H1 (cell line): ENCODE data around the gene UBQLN4. TPM values are rescaled to one million over a fixed set of nuclear protein-coding genes. Genes with fewer than 3 reads are reported as not detected.

Experiments used
- CTCF ChIA-PET: fragments of 300-600 bp; sonication (Branson Sonifier 250); formaldehyde crosslinking; loops from one replicate; lab custom pipeline; 2021; ENCODE audit not compliant: partially characterized antibody; lab: Charles Lee
- POLR2A ChIA-PET: fragments of 300-600 bp; sonication (Branson Sonifier 250); formaldehyde crosslinking; loops from one replicate; lab custom pipeline; 2021; ENCODE audit warnings: inconsistent platforms; ENCODE audit not compliant: partially characterized antibody; lab: Charles Lee
- DNase-seq, 2 experiments: peaks; one replicate each; pipeline versions ENCODE4 v3.0.0 to v3.0.0-alpha.2; 2010 to 2022; ENCODE audit warnings: low spot score in 2 of 2, low read depth in 1 of 2, mixed read lengths in 1 of 2
- FAIRE-seq: peaks from 2 replicates; lab custom pipeline; 2011; peaks lifted over from hg19 to GRCh38; lab: Jason Lieb, UNC
- H2AFZ ChIP-seq: 2 replicates; pipeline ENCODE4 v1.8.1; 2012; ENCODE audit warnings: low read length, inconsistent platforms
- H2AK5ac ChIP-seq: 2 replicates; pipeline ENCODE4 v1.6.1; 2013; ENCODE audit warnings: low read depth, low read length
- H2BK120ac ChIP-seq: replicated peaks from 2 replicates; pipeline ENCODE3; 2013; ENCODE audit warnings: low read depth, low read length, inconsistent platforms
- H2BK12ac ChIP-seq: 2 replicates; pipeline ENCODE4 v1.6.1; 2013; ENCODE audit warnings: low read depth, low read length
- H2BK15ac ChIP-seq: 2 replicates; pipeline ENCODE4 v1.6.1; 2013; ENCODE audit warnings: low read length
- H2BK20ac ChIP-seq: 2 replicates; pipeline ENCODE4 v1.6.1; 2013; ENCODE audit warnings: low read length
- H2BK5ac ChIP-seq: 2 replicates; pipeline ENCODE4 v1.6.1; 2013; ENCODE audit warnings: low read depth, low read length
- H3K14ac ChIP-seq: 2 replicates; pipeline ENCODE4 v1.6.1; 2013; ENCODE audit warnings: inconsistent platforms; ENCODE audit not compliant: insufficient read length
- H3K18ac ChIP-seq: 2 replicates; pipeline ENCODE4 v1.6.1; 2013; ENCODE audit warnings: low read length; ENCODE audit errors: extremely low read depth
- H3K23ac ChIP-seq: 2 replicates; pipeline ENCODE4 v1.6.1; 2013; ENCODE audit warnings: inconsistent platforms; ENCODE audit not compliant: insufficient read length
- H3K23me2 ChIP-seq: 2 replicates; pipeline ENCODE4 v1.6.1; 2013; ENCODE audit warnings: low read depth, low read length
- H3K27ac ChIP-seq: 2 replicates; pipeline ENCODE4 v1.6.1; 2011; ENCODE audit warnings: low read depth, low read length, inconsistent platforms
- H3K27me3 ChIP-seq, 4 experiments: replicated peaks in 1 of 4; 1 replicate in 1 of 4; 2 replicates in 3 of 4; pipeline versions ENCODE4 v1.6.1 to v1.8.1; 2011 to 2013; ENCODE audit warnings: low read length in 3 of 4, mild to moderate bottlenecking in 3 of 4, inconsistent platforms in 2 of 4, mixed read lengths in 2 of 4, moderate library complexity in 1 of 4; ENCODE audit not compliant: control insufficient read depth in 3 of 4, insufficient read depth in 3 of 4; ENCODE audit errors: extremely low read depth in 1 of 4
- H3K36me3 ChIP-seq, 4 experiments: 2 replicates each; pipeline versions ENCODE4 v1.6.1 to v1.8.1; 2011 to 2013; ENCODE audit warnings: mild to moderate bottlenecking in 4 of 4, low read length in 3 of 4, moderate library complexity in 2 of 4, control low read depth in 1 of 4, inconsistent platforms in 1 of 4; ENCODE audit not compliant: insufficient read depth in 4 of 4, control insufficient read depth in 2 of 4
- H3K4ac ChIP-seq: replicated peaks from 2 replicates; pipeline ENCODE3; 2013; ENCODE audit warnings: low read length, low read depth, mixed read lengths, inconsistent platforms; ENCODE audit not compliant: insufficient read length
- H3K4me1 ChIP-seq, 4 experiments: replicated peaks in 1 of 4; 1 replicate in 1 of 4; 2 replicates in 3 of 4; pipeline versions ENCODE4 v1.6.1 to v1.8.1; 2011 to 2013; ENCODE audit warnings: low read length in 3 of 4, inconsistent platforms in 2 of 4, mixed read lengths in 1 of 4; ENCODE audit not compliant: insufficient read depth in 4 of 4, control insufficient read depth in 3 of 4
- H3K4me2 ChIP-seq, 2 experiments: 2 replicates each; pipeline versions ENCODE4 v1.6.1 to v1.8.1; 2011 to 2013; ENCODE audit warnings: low read depth in 2 of 2, low read length in 2 of 2, control low read depth in 1 of 2, inconsistent platforms in 1 of 2, mild to moderate bottlenecking in 1 of 2; ENCODE audit not compliant: insufficient read depth in 1 of 2
- H3K4me3 ChIP-seq, 4 experiments: fragments of 200-600, 300-600 bp in 1 of 4; sonication (generic), shearing (Covaris generic), sonication (Bioruptor Twin) in 1 of 4; 2 replicates each; pipeline versions ENCODE4 v1.5.1 to v1.8.1; 2011 to 2016; ENCODE audit warnings: low read length in 4 of 4, low read depth in 3 of 4, control low read depth in 2 of 4, inconsistent platforms in 2 of 4, mild to moderate bottlenecking in 2 of 4, mixed read lengths in 1 of 4, moderate library complexity in 1 of 4; ENCODE audit not compliant: insufficient read depth in 2 of 4; ENCODE audit errors: extremely low read depth in 1 of 4
- H3K56ac ChIP-seq: replicated peaks from 2 replicates; pipeline ENCODE3; 2013; ENCODE audit warnings: low read depth, mild to moderate bottlenecking, mixed read lengths, low read length, inconsistent platforms; ENCODE audit not compliant: insufficient read length
- H3K79me1 ChIP-seq: 2 replicates; pipeline ENCODE4 v1.6.1; 2013; ENCODE audit warnings: low read depth, low read length, control low read depth
- H3K79me2 ChIP-seq, 2 experiments: 2 replicates each; pipeline versions ENCODE4 v1.6.1 to v1.8.1; 2012 to 2013; ENCODE audit warnings: low read length in 2 of 2, mild to moderate bottlenecking in 2 of 2, inconsistent platforms in 1 of 2; ENCODE audit not compliant: insufficient read depth in 2 of 2, control insufficient read depth in 1 of 2
- H3K9ac ChIP-seq, 4 experiments: replicated peaks in 1 of 4; 1 replicate in 1 of 4; 2 replicates in 3 of 4; pipeline versions ENCODE4 v1.6.1 to v1.8.1; 2011 to 2013; ENCODE audit warnings: low read depth in 3 of 4, low read length in 3 of 4, control low read depth in 2 of 4, mild to moderate bottlenecking in 2 of 4, moderate library complexity in 2 of 4, inconsistent platforms in 1 of 4; ENCODE audit errors: extremely low read depth in 1 of 4
- H3K9me3 ChIP-seq, 2 experiments: 2 replicates each; pipeline versions ENCODE4 v1.6.1 to v1.8.1; 2012 to 2013; ENCODE audit warnings: mild to moderate bottlenecking in 2 of 2, moderate library complexity in 2 of 2, control low read depth in 1 of 2, inconsistent platforms in 1 of 2, low read depth in 1 of 2, low read length in 1 of 2, mixed read lengths in 1 of 2; ENCODE audit not compliant: insufficient read depth in 2 of 2
- H4K20me1 ChIP-seq, 2 experiments: replicated peaks in 1 of 2; 2 replicates each; pipeline versions ENCODE3 to v1.8.1; 2011 to 2013; ENCODE audit warnings: inconsistent platforms in 2 of 2, low read length in 2 of 2, mild to moderate bottlenecking in 1 of 2; ENCODE audit not compliant: insufficient read depth in 2 of 2, control insufficient read depth in 1 of 2
- H4K5ac ChIP-seq: 2 replicates; pipeline ENCODE4 v1.6.1; 2013; ENCODE audit warnings: low read length, low read depth, mixed read lengths, inconsistent platforms; ENCODE audit not compliant: insufficient read length
- H4K8ac ChIP-seq: 2 replicates; pipeline ENCODE4 v1.8.0; 2013; ENCODE audit warnings: mild to moderate bottlenecking, moderate library complexity, low read length, inconsistent platforms; ENCODE audit not compliant: insufficient read depth; ENCODE audit errors: extremely low read depth
- H4K91ac ChIP-seq: replicated peaks from 2 replicates; pipeline ENCODE3; 2013; ENCODE audit warnings: low read length, mixed read lengths, inconsistent platforms; ENCODE audit not compliant: insufficient read length
- BCL11A ChIP-seq, 2 experiments: IDR thresholded peaks; one replicate each; pipeline ENCODE4 v1.6.1; 2011; ENCODE audit warnings: low read depth in 2 of 2, low read length in 2 of 2, mild to moderate bottlenecking in 2 of 2
- CREB1 ChIP-seq: IDR thresholded peaks from 2 replicates; pipeline ENCODE4 v1.6.1; 2012; ENCODE audit warnings: inconsistent platforms
- JUND ChIP-seq: IDR thresholded peaks from 2 replicates; pipeline ENCODE4 v1.6.1; 2011; ENCODE audit warnings: mild to moderate bottlenecking, improper control_type of control experiment, low read length
- NANOG ChIP-seq: IDR thresholded peaks from 2 replicates; pipeline ENCODE4 v1.6.1; 2011; ENCODE audit warnings: low read length, low read depth, mild to moderate bottlenecking, inconsistent platforms; ENCODE audit not compliant: insufficient read depth, poor library complexity, severe bottlenecking
- RNF2 ChIP-seq: fragments of 200-900, 300-1000 bp; sonication (generic); IDR thresholded peaks from 2 replicates; pipeline ENCODE4 v1.7.1; 2016; ENCODE audit warnings: borderline replicate concordance, low read depth, mild to moderate bottlenecking, antibody characterized with exemption, low read length; ENCODE audit not compliant: poor library complexity, severe bottlenecking; ENCODE audit errors: missing control alignments
- WGBS, 2 experiments: shearing (Covaris generic) in 1 of 2; methylation state at CpG; one replicate each; pipeline versions ENCODE4 v1.1.6 to v1.1.7; 2013 to 2015; ENCODE audit warnings: low lambda C conversion rate in 2 of 2, mixed read lengths in 2 of 2, inconsistent platforms in 1 of 2, low coverage in 1 of 2, missing lambda C conversion rate in 1 of 2; ENCODE audit not compliant: insufficient replicate concordance in 2 of 2, insufficient coverage in 1 of 2, insufficient read length in 1 of 2; ENCODE audit errors: extremely low coverage in 1 of 2, missing lambda C conversion rate in 1 of 2; 5-methylcytosine and 5-hydroxymethylcytosine counted together
- polyA plus RNA-seq, 7 experiments: library from polyadenylated mRNA; depleted of rRNA in 3 of 7; stranded (reverse) in 5 of 7; unstranded in 2 of 7; fragments of >200 nt in 5 of 7; fragments of 200-250 nt in 2 of 7; gene quantifications; 1 replicate in 5 of 7; 2 replicates in 1 of 7; 4 replicates in 1 of 7; pipeline versions ENCODE4 v1.2.1 to v1.2.3, GENCODE V29; 2011 to 2013; ENCODE audit warnings: missing spikeins in 2 of 7, mixed read lengths in 2 of 7
- total RNA-seq: library from RNA; stranded (reverse); fragmentation: NEBNext Ultra II Directional; extraction: Animal tissue kit (Norgen Biotek cat#: 25700); gene quantifications from 2 replicates; pipeline ENCODE4 v1.2.1, GENCODE V29; 2021

UBQLN4 gene
- total and polyA plus RNA-seq, 2 of the 8 experiments (the other 6 are each of a cell fraction or from before 2014, with no cell fraction given) = 37.7 to 52.0 TPM

DNA sequence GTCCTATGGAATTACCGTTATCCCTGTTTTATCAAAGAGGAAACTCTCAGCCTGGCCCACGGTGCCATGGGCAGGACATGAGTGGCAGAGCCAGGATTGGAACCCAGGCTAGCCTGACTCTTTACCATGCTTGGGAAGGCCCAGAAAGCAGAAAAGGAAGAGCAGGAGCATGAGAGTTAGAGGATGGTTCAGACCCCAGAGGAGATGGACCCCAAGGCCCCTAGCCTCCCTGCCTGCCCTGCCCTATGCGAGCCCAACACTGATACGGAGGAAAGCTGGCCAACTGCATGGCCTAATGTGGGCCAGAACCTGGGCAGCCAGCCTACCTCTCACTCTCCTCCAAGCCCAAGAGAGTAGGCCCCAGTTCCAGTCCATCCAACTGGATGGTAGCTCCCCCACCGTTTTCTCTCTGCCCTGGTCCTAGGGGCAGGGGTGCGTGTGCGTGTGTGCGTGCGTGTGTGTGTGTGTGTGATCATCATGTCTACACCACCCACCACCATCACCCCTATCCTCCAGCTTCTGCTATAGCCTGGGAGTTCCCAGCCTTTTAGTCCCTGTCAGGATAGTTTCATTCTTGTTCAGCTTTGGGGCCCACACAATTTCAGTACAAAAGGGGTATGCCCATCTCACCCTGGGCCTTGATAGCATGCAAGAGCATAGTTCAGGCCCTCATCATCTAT, 44.0 kb upstream of the UBQLN4 start:
- no peak for TF ChIP-seq JUND
- TF ChIP-seq BCL11A (IDR thresholded peaks at IDR 0.05; ENCODE audit: low read depth in 2 of 2, low read length in 2 of 2) = no peak
- TF ChIP-seq CREB1 = no peak
- TF ChIP-seq NANOG = no peak
- TF ChIP-seq RNF2 = no peak

More for the DNA sequence above, 44.0 kb upstream of the UBQLN4 start:
- Histone ChIP-seq H3K23me2 (no peaks in the 10 kb centered on the region), H3K14ac (no peak overlapping the region), H4K20me1 (peaks cover 2 to 11% of the 10 kb centered on the region in 2 experiments), H2BK15ac (peak overlapping the region; percentile 88; the same call in 1 of the 2 replicates), H2BK120ac (no peak overlapping the region), H4K91ac (no peak overlapping the region), H2BK20ac (peak overlapping the region; percentile 82; the same call in 1 of the 2 replicates), H3K4me3 (no peak overlapping the region), H3K56ac (no peak overlapping the region), H3K27me3 (no peaks in the 10 kb centered on the region; a peak in 1 of 7 replicates), H2BK12ac (0 out of 2 replicates have a peak overlapping the region, but pooled peaks have one; percentile 71), H3K9me3 (no peaks in the 10 kb centered on the region), H2BK5ac (no peak overlapping the region), H4K8ac (no peak overlapping the region), H2AFZ (no peak overlapping the region), H3K79me2 (0 out of 4 replicates have a peak, but pooled peaks cover 0 to 3% of the 10 kb centered on the region in 2 experiments), H2AK5ac (peak overlapping the region; percentile 1; the same call in 1 of the 2 replicates), H3K4me2 (no peak overlapping the region), H3K27ac (no peak overlapping the region), H3K79me1 (no peaks in the 10 kb centered on the region), H3K4ac (no peak overlapping the region), H3K23ac (no peak overlapping the region), H3K18ac (no peak overlapping the region), H3K36me3 (no peaks in the 10 kb centered on the region), H3K9ac (no peak overlapping the region; a peak in 1 of 7 replicates), H3K4me1 (peaks cover 0 to 10% (median 3%) of the 10 kb centered on the region in 4 experiments; a peak in 3 of 7 replicates), H4K5ac (no peak overlapping the region)
- ChIA-PET CTCF (interaction anchor here (0.6 to 29.5 kb wide), 21 partner anchors 7 to 1112 kb away, joined by 3 to 1994 read pairs (median 7); partner anchors contain the start of genes LMNA, MEX3A and SLC25A44), POLR2A (interaction anchor here (0.7 to 29.6 kb wide), 5 partner anchors 7 to 393 kb away, joined by 3 to 763 read pairs (median 3); partner anchors contain the start of gene LMNA)
- WGBS, 2 experiments = 90% methylated on average over 9 of the region's 9 CpGs; no CpG with 5 or more reads in 1 of the 2 experiments
- DNase-seq (no peak), FAIRE-seq (no peak)
